IMR-90 (cell line): Measurements from ENCODE around the gene PSMD14. TPM values are rescaled to one million over a fixed set of nuclear protein-coding genes. Genes with fewer than 3 reads are reported as not detected.

Source experiments
- ATAC-seq: fragments of 200-7000 bp; cut with Tn5 transposase; 2 replicates; pipeline ENCODE4 v1.9.1; 2020; ENCODE audit warnings: low read depth, mild to moderate bottlenecking, moderate library complexity
- BruUV-seq: library from RNA; stranded (reverse); fragments of 400-500 nt; replicated peaks from 2 replicates; lab custom pipeline; 2021; lab: Mats Ljungman, UMichigan
- CTCF ChIA-PET: fragments of 300-600 bp; formaldehyde crosslinking; extraction: SDS; loops from one replicate; lab custom pipeline; 2021; ENCODE audit warnings: antibody characterized with exemption; lab: Yijun Ruan, JAX
- POLR2A ChIA-PET: fragments of 300-600 bp; sonication (Branson Sonifier 250); formaldehyde crosslinking; loops from one replicate; lab custom pipeline; 2022; ENCODE audit warnings: antibody characterized with exemption; ENCODE audit not compliant: unreplicated experiment; lab: Charles Lee
- DNase-seq: peaks from one replicate; pipeline ENCODE4 v3.0.0; 2013
- H2AFZ ChIP-seq: replicated peaks from 2 replicates; pipeline ENCODE3; 2013; ENCODE audit warnings: low read length, mild to moderate bottlenecking; ENCODE audit not compliant: poor library complexity
- H2AK5ac ChIP-seq: 2 replicates; pipeline ENCODE4 v1.6.1; 2013; ENCODE audit warnings: low read depth, low read length, inconsistent platforms
- H2AK9ac ChIP-seq: replicated peaks from 2 replicates; pipeline ENCODE3; 2013; ENCODE audit warnings: mild to moderate bottlenecking, low read depth, low read length, moderate library complexity; ENCODE audit not compliant: poor library complexity
- H2BK120ac ChIP-seq: 2 replicates; pipeline ENCODE4 v1.6.1; 2013; ENCODE audit warnings: low read depth, low read length, inconsistent platforms
- H2BK15ac ChIP-seq: 3 replicates; pipeline ENCODE4 v1.6.1; 2013; ENCODE audit warnings: low read depth, low read length, inconsistent platforms
- H2BK20ac ChIP-seq: 2 replicates; pipeline ENCODE4 v1.6.1; 2013; ENCODE audit warnings: low read depth, mild to moderate bottlenecking, inconsistent platforms, low read length, moderate library complexity
- H2BK5ac ChIP-seq: 2 replicates; pipeline ENCODE4 v1.6.1; 2013; ENCODE audit warnings: mild to moderate bottlenecking, low read depth, low read length, inconsistent platforms; ENCODE audit not compliant: poor library complexity, severe bottlenecking
- H3K14ac ChIP-seq: replicated peaks from 2 replicates; pipeline ENCODE4 v1.6.1; 2013; ENCODE audit warnings: low read depth, low read length, inconsistent platforms
- H3K18ac ChIP-seq: 2 replicates; pipeline ENCODE4 v1.6.1; 2013; ENCODE audit warnings: low read depth, low read length, control low read depth
- H3K23ac ChIP-seq: 2 replicates; pipeline ENCODE4 v1.6.1; 2013; ENCODE audit warnings: low read depth, low read length, inconsistent platforms
- H3K27ac ChIP-seq: 2 replicates; pipeline ENCODE4 v1.5.1; 2013; ENCODE audit warnings: mild to moderate bottlenecking, control low read depth, low read length; ENCODE audit not compliant: insufficient read depth
- H3K27me3 ChIP-seq: 2 replicates; pipeline ENCODE4 v1.6.1; 2013; ENCODE audit warnings: low read length; ENCODE audit not compliant: control insufficient read depth, insufficient read depth
- H3K36me3 ChIP-seq: 2 replicates; pipeline ENCODE4 v1.6.1; 2013; ENCODE audit warnings: low read length, mixed read lengths; ENCODE audit not compliant: control insufficient read depth, insufficient read depth
- H3K4ac ChIP-seq: 2 replicates; pipeline ENCODE4 v1.6.1; 2013; ENCODE audit warnings: low read depth, low read length, inconsistent platforms
- H3K4me1 ChIP-seq: 2 replicates; pipeline ENCODE4 v1.6.1; 2013; ENCODE audit warnings: low read length, mixed read lengths; ENCODE audit not compliant: control insufficient read depth, insufficient read depth
- H3K4me2 ChIP-seq: 2 replicates; pipeline ENCODE4 v1.6.1; 2013; ENCODE audit warnings: low read depth, mild to moderate bottlenecking, control low read depth, low read length, moderate library complexity
- H3K4me3 ChIP-seq: 2 replicates; pipeline ENCODE4 v1.5.1; 2013; ENCODE audit warnings: low read depth, mild to moderate bottlenecking, control low read depth, low read length, moderate library complexity; ENCODE audit not compliant: insufficient read depth
- H3K56ac ChIP-seq: 2 replicates; pipeline ENCODE4 v1.6.1; 2013; ENCODE audit warnings: low read length, inconsistent platforms; ENCODE audit not compliant: insufficient read depth; ENCODE audit errors: extremely low read depth
- H3K79me1 ChIP-seq, 2 experiments: 2 replicates each; pipeline ENCODE4 v1.6.1; 2013; ENCODE audit warnings: low read length in 2 of 2, inconsistent platforms in 1 of 2, low read depth in 1 of 2
- H3K9ac ChIP-seq: 2 replicates; pipeline ENCODE4 v1.6.1; 2013; ENCODE audit warnings: low read depth, low read length, control low read depth
- H3K9me1 ChIP-seq: 2 replicates; pipeline ENCODE4 v1.6.1; 2013; ENCODE audit warnings: low read length, inconsistent platforms; ENCODE audit not compliant: insufficient read depth
- H3K9me3 ChIP-seq: 2 replicates; pipeline ENCODE4 v1.6.1; 2013; ENCODE audit warnings: low read length; ENCODE audit not compliant: control insufficient read depth, insufficient read depth
- H4K20me1 ChIP-seq: 2 replicates; pipeline ENCODE4 v1.6.1; 2013; ENCODE audit warnings: low read length, inconsistent platforms; ENCODE audit not compliant: insufficient read depth
- H4K5ac ChIP-seq: 2 replicates; pipeline ENCODE4 v1.6.1; 2013; ENCODE audit warnings: mild to moderate bottlenecking, low read depth, low read length, control low read depth
- H4K8ac ChIP-seq, 2 experiments: 2 replicates each; pipeline ENCODE4 v1.6.1; 2013; ENCODE audit warnings: low read depth in 2 of 2, low read length in 2 of 2, control low read depth in 1 of 2, inconsistent platforms in 1 of 2
- H4K91ac ChIP-seq: 2 replicates; pipeline ENCODE4 v1.6.1; 2013; ENCODE audit warnings: low read depth, low read length, inconsistent platforms; ENCODE audit not compliant: insufficient read depth
- BHLHE40 ChIP-seq: fragments of 150-350 bp; IDR thresholded peaks from 2 replicates; pipeline ENCODE4 v1.6.1; 2016; ENCODE audit warnings: mild to moderate bottlenecking, low read depth, low read length
- CEBPB ChIP-seq: IDR thresholded peaks from 2 replicates; pipeline ENCODE4 v1.6.1; 2012; ENCODE audit warnings: low read depth, low read length, improper control_type of control experiment
- CTCF ChIP-seq: conservative IDR thresholded peaks from 2 replicates; pipeline ENCODE4 v1.5.1; 2012; ENCODE audit warnings: mild to moderate bottlenecking, low read depth, low read length, improper control_type of control experiment
- FOS ChIP-seq: fragments of 150-350 bp; IDR thresholded peaks from 2 replicates; pipeline ENCODE4 v1.6.1; 2016; ENCODE audit warnings: low read depth, low read length
- MAZ ChIP-seq: IDR thresholded peaks from 2 replicates; pipeline ENCODE4 v1.6.1; 2012; ENCODE audit warnings: low read depth, mild to moderate bottlenecking, low read length, improper control_type of control experiment, moderate library complexity, borderline replicate concordance
- MXI1 ChIP-seq: IDR thresholded peaks from 2 replicates; pipeline ENCODE4 v1.6.1; 2012; ENCODE audit warnings: low read depth, mild to moderate bottlenecking, low read length, moderate library complexity, borderline replicate concordance
- NFE2L2 ChIP-seq: fragments of 150-350 bp; IDR thresholded peaks from 2 replicates; pipeline ENCODE4 v1.6.1; 2016; ENCODE audit warnings: low read depth, mild to moderate bottlenecking, low read length
- POLR2A ChIP-seq: IDR thresholded peaks from 2 replicates; pipeline ENCODE4 v1.6.1; 2012; ENCODE audit warnings: mild to moderate bottlenecking, low read depth, low read length
- RAD21 ChIP-seq: IDR thresholded peaks from 2 replicates; pipeline ENCODE4 v1.6.1; 2012; ENCODE audit warnings: low read length, improper control_type of control experiment
- RCOR1 ChIP-seq: IDR thresholded peaks from 2 replicates; pipeline ENCODE4 v1.6.1; 2012; ENCODE audit warnings: mild to moderate bottlenecking, low read length, improper control_type of control experiment; ENCODE audit not compliant: insufficient replicate concordance
- RFX5 ChIP-seq: IDR thresholded peaks from 2 replicates; pipeline ENCODE4 v1.8.0; 2012; ENCODE audit warnings: low read depth, mild to moderate bottlenecking, low read length, moderate library complexity
- SMC3 ChIP-seq: fragments of 150-350 bp; IDR thresholded peaks from 2 replicates; pipeline ENCODE4 v1.6.1; 2016; ENCODE audit warnings: low read depth, mild to moderate bottlenecking, antibody characterized with exemption, low read length, moderate library complexity
- USF2 ChIP-seq: fragments of 150-350 bp; IDR thresholded peaks from 2 replicates; pipeline ENCODE4 v1.6.1; 2017; ENCODE audit warnings: mild to moderate bottlenecking, antibody characterized with exemption, low read length, low read depth
- WGBS, 2 experiments: methylation state at CpG; one replicate each; pipeline versions ENCODE4 v1.1.5 to v1.1.7; 2013; ENCODE audit warnings: missing lambda C conversion rate in 2 of 2; ENCODE audit not compliant: insufficient read length in 1 of 2; ENCODE audit errors: extremely low coverage in 2 of 2; 5-methylcytosine and 5-hydroxymethylcytosine counted together
- dilution Hi-C: fragments of 300-500 bp; cut with HindIII; formaldehyde crosslinking; loops from one replicate; pipeline ENCODE4 v1.14.3; 2018; ENCODE audit warnings: low sequenced_read_pairs; ENCODE audit not compliant: unreplicated experiment
- in situ Hi-C: fragments of 300-500 bp; cut with MboI; formaldehyde crosslinking; loops from 3 replicates; pipeline ENCODE4 v1.14.3; 2019; ENCODE audit warnings: low sequenced_read_pairs, inconsistent platforms, mixed read lengths
- intact Hi-C: fragments of 100-400 bp; cut with micrococcal nuclease; formaldehyde crosslinking; loops from 2 replicates; pipeline ENCODE4 v1.10.0; 2022
- polyA plus RNA-seq, 3 experiments: library from polyadenylated mRNA; depleted of rRNA; stranded (reverse); fragments of >200 nt; gene quantifications; 2 replicates each; pipeline ENCODE4 v1.2.3, GENCODE V29; 2012; ENCODE audit warnings: low replicate concordance in 1 of 3
- total RNA-seq: library from RNA; depleted of rRNA; stranded (reverse); fragments of >200 nt; gene quantifications from 2 replicates; pipeline ENCODE4 v1.2.3, GENCODE V29; 2012

The PSMD14 gene
- total and polyA plus RNA-seq, 2 of the 4 experiments (the other 2 are of a cell fraction), result 59.3 to 110 TPM

GRCh38 chr2:161418275-161418714 is 110.1 kb downstream of the PSMD14 start:
- no peak overlapping the region for H3K14ac ChIP-seq
- 0% methylated on average over 1 of the region's 15 CpGs; no CpG with 5 or more reads in 1 of the 2 experiments for WGBS, 2 experiments
- no peaks in the 10 kb centered on the region for H3K36me3 ChIP-seq
- H3K27me3 ChIP-seq, result peaks cover 80% of the 10 kb centered on the region
- H3K4me3 ChIP-seq, result no peak overlapping the region
- H2AK5ac ChIP-seq, result no peak overlapping the region
- H3K23ac ChIP-seq, result no peak overlapping the region
- no peak overlapping the region for H2BK5ac ChIP-seq
- no peak overlapping the region for H3K18ac ChIP-seq
- H2AFZ ChIP-seq, result peak overlapping the region; percentile 63
- H3K27ac ChIP-seq, result no peak overlapping the region
- no peak overlapping the region for H2AK9ac ChIP-seq
- in situ Hi-C loops, result no loop called here
- peaks cover 12% of the 10 kb centered on the region for H3K9me3 ChIP-seq
- H2BK120ac ChIP-seq, result no peak overlapping the region
- no peak overlapping the region for H3K9ac ChIP-seq
- no peaks in the 10 kb centered on the region for H3K79me1 ChIP-seq
- TF ChIP-seq RAD21 (no peak), MXI1 (no peak), FOS (no peak), NFE2L2 (no peak), CTCF (no peak), RFX5 (no peak), POLR2A (no peak), BHLHE40 (no peak), CEBPB (no peak), MAZ (no peak), RCOR1 (no peak), USF2 (no peak), SMC3 (no peak)
- no peak overlapping the region for H2BK20ac ChIP-seq
- no peak for DNase-seq
- CTCF ChIA-PET, result no interaction called here
- H4K20me1 ChIP-seq, result peaks cover 8% of the 10 kb centered on the region; the same call in 1 of the 2 replicates
- H3K9me1 ChIP-seq, result no peaks in the 10 kb centered on the region; the same call in 1 of the 2 replicates
- peaks cover 4% of the 10 kb centered on the region for H3K4me1 ChIP-seq
- dilution Hi-C loops, result no loop called here
- H3K56ac ChIP-seq, result no peak overlapping the region
- intact Hi-C loops, result no loop called here
- no peak overlapping the region for H4K5ac ChIP-seq
- no TSS peak for BruUV-seq
- H4K91ac ChIP-seq, result no peak overlapping the region
- no peak overlapping the region for H4K8ac ChIP-seq
- no peak overlapping the region; the same call in 1 of the 2 replicates for H3K4me2 ChIP-seq
- no peak overlapping the region for H3K4ac ChIP-seq
- H2BK15ac ChIP-seq, result no peak overlapping the region
- ATAC-seq, result no peak
- POLR2A ChIA-PET, result no interaction called here
